H1 (cell line): Measurements from ENCODE around the gene MYL2. TPM values are rescaled to one million over a fixed set of nuclear protein-coding genes. Genes with fewer than 3 reads are reported as not detected.

Experiments used
- BACH1 ChIP-seq: IDR thresholded peaks from 2 replicates; pipeline ENCODE4 v1.6.1; 2012; ENCODE audit warnings: low read length, improper control_type of control experiment
- CBX8 ChIP-seq: fragments of 300-800, 300-1000 bp; sonication (generic); IDR thresholded peaks from 2 replicates; pipeline ENCODE4 v1.7.1; 2016; ENCODE audit warnings: low read depth, low read length, borderline replicate concordance
- NANOG ChIP-seq: IDR thresholded peaks from 2 replicates; pipeline ENCODE4 v1.6.1; 2011; ENCODE audit warnings: low read length, low read depth, mild to moderate bottlenecking, inconsistent platforms; ENCODE audit not compliant: insufficient read depth, poor library complexity, severe bottlenecking
- TAF1 ChIP-seq: IDR thresholded peaks from 2 replicates; pipeline ENCODE4 v1.6.1; 2011; ENCODE audit warnings: mild to moderate bottlenecking, low read depth, low read length
- polyA plus RNA-seq, 7 experiments: library from polyadenylated mRNA; depleted of rRNA in 3 of 7; stranded (reverse) in 5 of 7; unstranded in 2 of 7; fragments of >200 nt in 5 of 7; fragments of 200-250 nt in 2 of 7; gene quantifications; 1 replicate in 5 of 7; 2 replicates in 1 of 7; 4 replicates in 1 of 7; pipeline versions ENCODE4 v1.2.1 to v1.2.3, GENCODE V29; 2011 to 2013; ENCODE audit warnings: missing spikeins in 2 of 7, mixed read lengths in 2 of 7
- total RNA-seq: library from RNA; stranded (reverse); fragmentation: NEBNext Ultra II Directional; extraction: Animal tissue kit (Norgen Biotek cat#: 25700); gene quantifications from 2 replicates; pipeline ENCODE4 v1.2.1, GENCODE V29; 2021

Gene MYL2
- total and polyA plus RNA-seq, 2 of the 8 experiments (the other 6 are each of a cell fraction or from before 2014, with no cell fraction given), result not detected

GRCh38 chr12:110923192-110923591, 2.8 kb upstream of the MYL2 start (continued):
- no peak for TF ChIP-seq NANOG
- TF ChIP-seq TAF1, result no peak
- no peak for TF ChIP-seq BACH1
- no peak for TF ChIP-seq CBX8
